ENCODE results near the gene SND1. TPM values are rescaled to one million over a fixed set of nuclear protein-coding genes. Genes with fewer than 3 reads are reported as not detected.

Gene SND1
- total and polyA plus RNA-seq, 2 donors (not counting 1 experiment from before 2014, with no cell fraction given), result 44.4 to 165 TPM

DNA sequence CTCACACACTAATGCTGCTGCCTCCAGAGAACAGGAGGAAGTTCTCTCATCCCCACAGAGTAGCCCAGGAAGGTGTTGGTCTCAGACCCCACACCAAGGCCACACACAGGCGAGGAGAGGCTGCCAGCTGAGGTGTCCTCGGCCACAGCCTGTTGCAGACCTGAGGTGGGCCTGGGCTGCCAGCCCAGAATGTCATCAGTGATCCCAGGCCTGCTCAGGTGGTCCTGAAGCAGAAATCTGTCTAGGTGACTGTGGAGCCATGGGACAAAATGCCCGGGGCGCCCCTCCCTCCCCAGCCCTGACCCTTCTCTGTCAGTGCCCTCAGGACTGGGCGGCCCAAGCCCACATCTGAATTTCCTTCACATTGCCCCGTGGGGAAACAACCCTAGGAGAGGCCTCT, 422.7 kb downstream of the SND1 start:
- Mint-ChIP-seq H3K27ac (no peak overlapping the region), H3K4me1 (no peaks in the 10 kb centered on the region), H3K27me3 (no peaks in the 10 kb centered on the region), H3K4me3 (no peak overlapping the region), H3K9me3 (ENCODE audit: insufficient read depth) (no peaks in the 10 kb centered on the region)
- WGBS (ENCODE audit: insufficient coverage), result 96% methylated on average over 4 of the region's 6 CpGs
- Histone ChIP-seq H3K27ac (ENCODE audit: low read length in 2 of 2) (no peak overlapping the region), H3K4me3 (ENCODE audit: control extremely low read depth in 1 of 5, extremely low read depth in 1 of 5, insufficient read depth in 1 of 5, low read depth in 2 of 5, low read length in 4 of 5) (no peak overlapping the region), H2AFZ (ENCODE audit: insufficient read depth, low read depth, low read length, poor library complexity, severe bottlenecking) (no peak overlapping the region), H3K9ac (ENCODE audit: low read length) (no peak overlapping the region), H3K27me3 (replicated peaks in 1 of 4; ENCODE audit: control extremely low read depth in 1 of 4, control insufficient read depth in 3 of 4, insufficient read depth in 4 of 4, low read length in 3 of 4) (no peaks in the 10 kb centered on the region), H4K20me1 (ENCODE audit: control insufficient read depth, insufficient read depth, low read length, poor library complexity, severe bottlenecking) (no peaks in the 10 kb centered on the region), H3K4me1 (ENCODE audit: control insufficient read depth in 2 of 2, insufficient read depth in 2 of 2, low read length in 2 of 2) (no peaks in the 10 kb centered on the region), H3K9me3 (ENCODE audit: control extremely low read depth in 1 of 3, control insufficient read depth in 2 of 3, insufficient read depth in 1 of 3, low read length in 2 of 3) (no peaks in the 10 kb centered on the region), H3K36me3 (replicated peaks in 1 of 2; ENCODE audit: control extremely low read depth in 1 of 2, control insufficient read depth in 1 of 2, extremely low read depth in 1 of 2, insufficient read depth in 2 of 2, low read length in 1 of 2) (peaks cover 0 to 44% of the 10 kb centered on the region in 2 experiments), H3K4me2 (replicated peaks; ENCODE audit: low read depth, low read length, poor library complexity, severe bottlenecking) (no peak overlapping the region), H3K79me2 (ENCODE audit: control insufficient read depth, insufficient read depth, low read length) (no peaks in the 10 kb centered on the region)
- no peak for TF ChIP-seq EZH2 (IDR thresholded peaks at IDR 0.05; ENCODE audit: borderline replicate concordance, insufficient read depth, low read depth, low read length, poor library complexity, severe bottlenecking)
- TF ChIP-seq, protein P1, sequence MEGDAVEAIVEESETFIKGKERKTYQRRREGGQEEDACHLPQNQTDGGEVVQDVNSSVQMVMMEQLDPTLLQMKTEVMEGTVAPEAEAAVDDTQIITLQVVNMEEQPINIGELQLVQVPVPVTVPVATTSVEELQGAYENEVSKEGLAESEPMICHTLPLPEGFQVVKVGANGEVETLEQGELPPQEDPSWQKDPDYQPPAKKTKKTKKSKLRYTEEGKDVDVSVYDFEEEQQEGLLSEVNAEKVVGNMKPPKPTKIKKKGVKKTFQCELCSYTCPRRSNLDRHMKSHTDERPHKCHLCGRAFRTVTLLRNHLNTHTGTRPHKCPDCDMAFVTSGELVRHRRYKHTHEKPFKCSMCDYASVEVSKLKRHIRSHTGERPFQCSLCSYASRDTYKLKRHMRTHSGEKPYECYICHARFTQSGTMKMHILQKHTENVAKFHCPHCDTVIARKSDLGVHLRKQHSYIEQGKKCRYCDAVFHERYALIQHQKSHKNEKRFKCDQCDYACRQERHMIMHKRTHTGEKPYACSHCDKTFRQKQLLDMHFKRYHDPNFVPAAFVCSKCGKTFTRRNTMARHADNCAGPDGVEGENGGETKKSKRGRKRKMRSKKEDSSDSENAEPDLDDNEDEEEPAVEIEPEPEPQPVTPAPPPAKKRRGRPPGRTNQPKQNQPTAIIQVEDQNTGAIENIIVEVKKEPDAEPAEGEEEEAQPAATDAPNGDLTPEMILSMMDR (IDR thresholded peaks at IDR 0.05), result no peak
- DNase-seq (no peak), ATAC-seq (ENCODE audit: low read depth) (no peak)
- ChIA-PET CTCF (no interaction called here), POLR2A (no interaction called here)
- intact Hi-C loops (cut with micrococcal nuclease), result no loop called here

DNA sequence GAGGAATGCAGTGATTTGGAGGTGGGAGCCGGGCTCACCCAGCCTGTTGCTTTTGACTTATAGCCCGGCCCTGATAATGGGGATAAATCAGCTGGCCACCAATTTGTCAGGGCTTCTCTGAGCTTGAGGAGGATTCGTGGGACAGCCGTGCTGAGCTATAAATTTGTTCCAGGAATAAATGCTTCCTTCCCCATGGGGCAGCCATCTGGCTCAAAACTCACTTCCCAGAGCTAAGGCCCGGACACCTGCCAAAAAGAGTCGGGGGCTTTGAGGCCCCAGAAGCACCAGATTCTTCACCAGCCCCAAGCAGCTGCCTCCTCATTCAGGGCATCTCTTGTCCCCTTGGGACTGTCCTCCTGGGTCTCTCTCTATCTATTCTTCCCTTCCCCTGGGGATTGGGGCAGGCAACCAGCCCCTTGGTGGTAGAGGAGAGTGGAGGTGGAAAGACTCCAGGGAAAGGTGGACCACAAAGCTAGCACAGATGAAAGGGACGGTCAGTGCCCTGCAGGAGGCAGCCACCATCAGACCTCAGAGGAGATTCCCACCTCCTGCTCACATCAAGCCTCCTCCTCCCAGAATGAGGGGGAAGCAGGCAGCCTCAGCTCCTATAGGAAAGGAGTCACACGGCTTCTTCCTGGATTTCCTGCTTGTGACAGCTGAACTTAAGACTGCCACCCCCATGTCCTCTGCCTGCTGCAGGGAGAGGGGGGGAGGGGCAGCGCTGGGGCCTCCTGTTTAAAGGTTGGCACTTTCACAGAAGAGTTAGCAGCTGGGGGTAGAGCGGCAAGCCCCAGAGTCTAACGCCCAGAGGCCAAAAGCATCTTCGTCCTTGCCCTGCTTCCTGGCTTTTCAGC, 423.5 kb downstream of the SND1 start:
- intact Hi-C loops (cut with micrococcal nuclease), result no loop called here
- Histone ChIP-seq H3K27ac (ENCODE audit: low read length in 2 of 2) (no peak overlapping the region), H3K9me3 (ENCODE audit: control extremely low read depth in 1 of 3, control insufficient read depth in 2 of 3, insufficient read depth in 1 of 3, low read length in 2 of 3) (no peaks in the 10 kb centered on the region), H3K79me2 (ENCODE audit: control insufficient read depth, insufficient read depth, low read length) (no peaks in the 10 kb centered on the region), H3K4me1 (ENCODE audit: control insufficient read depth in 2 of 2, insufficient read depth in 2 of 2, low read length in 2 of 2) (no peaks in the 10 kb centered on the region), H3K4me2 (replicated peaks; ENCODE audit: low read depth, low read length, poor library complexity, severe bottlenecking) (no peak overlapping the region), H3K36me3 (replicated peaks in 1 of 2; ENCODE audit: control extremely low read depth in 1 of 2, control insufficient read depth in 1 of 2, extremely low read depth in 1 of 2, insufficient read depth in 2 of 2, low read length in 1 of 2) (peaks cover 0 to 45% of the 10 kb centered on the region in 2 experiments), H3K9ac (ENCODE audit: low read length) (no peak overlapping the region), H4K20me1 (ENCODE audit: control insufficient read depth, insufficient read depth, low read length, poor library complexity, severe bottlenecking) (no peaks in the 10 kb centered on the region), H3K27me3 (replicated peaks in 1 of 4; ENCODE audit: control extremely low read depth in 1 of 4, control insufficient read depth in 3 of 4, insufficient read depth in 4 of 4, low read length in 3 of 4) (no peaks in the 10 kb centered on the region), H2AFZ (ENCODE audit: insufficient read depth, low read depth, low read length, poor library complexity, severe bottlenecking) (no peak overlapping the region), H3K4me3 (ENCODE audit: control extremely low read depth in 1 of 5, extremely low read depth in 1 of 5, insufficient read depth in 1 of 5, low read depth in 2 of 5, low read length in 4 of 5) (no peak overlapping the region)
- TF ChIP-seq, protein P1 (IDR thresholded peaks at IDR 0.05), result no peak
- TF ChIP-seq EZH2 (IDR thresholded peaks at IDR 0.05; ENCODE audit: borderline replicate concordance, insufficient read depth, low read depth, low read length, poor library complexity, severe bottlenecking), result no peak
- no peak for DNase-seq
- WGBS (ENCODE audit: insufficient coverage), result 80% methylated on average over 10 of the region's 12 CpGs
- no peaks in the 10 kb centered on the region for H3K4me1 Mint-ChIP-seq
- no peaks in the 10 kb centered on the region for H3K27me3 Mint-ChIP-seq
- ATAC-seq (ENCODE audit: low read depth), result no peak
- ChIA-PET POLR2A (no interaction called here), CTCF (no interaction called here)
- no peak overlapping the region for H3K4me3 Mint-ChIP-seq
- no peaks in the 10 kb centered on the region for H3K9me3 Mint-ChIP-seq (ENCODE audit: insufficient read depth)
- no peak overlapping the region for H3K27ac Mint-ChIP-seq

All from B cell (primary cell).